HEK293 (cell line): Measurements from ENCODE around the gene RMND5B.

ENCODE experiments used
- CTCF ChIP-seq: fragments of 450-650 bp; formaldehyde crosslinking; IDR thresholded peaks from 2 replicates; pipeline ENCODE4 v1.5.1; 2016; ENCODE audit warnings: missing biosample characterization, missing genetic modification characterization
- REST ChIP-seq: fragments of 450-650 bp; formaldehyde crosslinking; IDR thresholded peaks from 2 replicates; pipeline ENCODE4 v1.5.1; 2016; ENCODE audit warnings: missing biosample characterization, missing genetic modification characterization
- SCRT2 ChIP-seq: fragments of 450-650 bp; formaldehyde crosslinking; IDR thresholded peaks from 2 replicates; pipeline ENCODE4 v1.5.1; 2016; ENCODE audit warnings: missing biosample characterization, missing genetic modification characterization

- no peak for TF ChIP-seq SCRT2 (tag by site-specific recombination)
- TF ChIP-seq CTCF (tag by site-specific recombination) = no peak
- no peak for TF ChIP-seq REST (tag by site-specific recombination)
Measured at GRCh38 chr5:178143901-178144300, 13.1 kb downstream of the RMND5B start.
